Stomach smooth muscle (tissue), 2 donors: ENCODE measurements around the gene PTPRG.

Source experiments
- H3K27ac ChIP-seq: one replicate; pipeline ENCODE4 v1.7.0; 2013; ENCODE audit warnings: mild to moderate bottlenecking, low read length, inconsistent platforms
- H3K27me3 ChIP-seq, 2 donors: one replicate each; pipeline ENCODE4 v1.7.0; 2013; ENCODE audit warnings: low read length in 2 of 2; ENCODE audit not compliant: insufficient read depth in 2 of 2, control insufficient read depth in 1 of 2
- H3K36me3 ChIP-seq, 2 donors: one replicate each; pipeline ENCODE4 v1.7.0; 2013; ENCODE audit warnings: low read length in 2 of 2; ENCODE audit not compliant: control insufficient read depth in 2 of 2, insufficient read depth in 2 of 2
- H3K4me1 ChIP-seq: one replicate; pipeline ENCODE4 v1.7.0; 2013; ENCODE audit warnings: low read length; ENCODE audit not compliant: control insufficient read depth, insufficient read depth
- H3K4me3 ChIP-seq, 2 donors: one replicate each; pipeline ENCODE4 v1.7.0; 2013; ENCODE audit warnings: low read length in 2 of 2
- H3K9ac ChIP-seq, 2 donors: one replicate each; pipeline ENCODE4 v1.7.0; 2013; ENCODE audit warnings: low read length in 2 of 2, mild to moderate bottlenecking in 1 of 2
- H3K9me3 ChIP-seq, 2 donors: one replicate each; pipeline ENCODE4 v1.7.0; 2013; ENCODE audit warnings: low read length in 2 of 2; ENCODE audit not compliant: control insufficient read depth in 2 of 2
- donor health status: healthy.
- donor health status: Pancreatic carcinoma.

The PTPRG gene

DNA sequence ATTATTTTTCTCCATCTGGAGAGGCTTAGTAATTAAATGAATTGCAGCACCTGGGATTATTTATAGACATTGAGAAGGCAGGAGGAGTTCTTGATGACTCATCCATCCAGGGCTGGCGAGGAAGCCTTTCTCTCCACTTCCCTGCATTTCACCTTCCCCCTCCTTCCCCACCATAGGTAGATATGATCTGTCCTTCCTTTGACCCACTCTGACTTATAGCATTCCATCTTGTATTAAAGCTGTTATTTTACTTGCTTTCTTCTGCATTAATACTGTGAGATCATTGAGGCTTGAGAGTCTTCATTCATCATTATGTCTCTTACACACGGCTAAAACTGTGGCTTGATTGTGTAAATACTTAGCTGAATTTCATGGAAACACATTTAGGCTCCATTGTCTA lies 523.2 kb downstream of the PTPRG start:
- Histone ChIP-seq H3K27me3 (no peaks in the 10 kb centered on the region), H3K9ac (no peak overlapping the region), H3K4me3 (no peak overlapping the region), H3K27ac (no peak overlapping the region), H3K9me3 (no peaks in the 10 kb centered on the region), H3K4me1 (no peaks in the 10 kb centered on the region), H3K36me3 (no peaks in the 10 kb centered on the region)

DNA sequence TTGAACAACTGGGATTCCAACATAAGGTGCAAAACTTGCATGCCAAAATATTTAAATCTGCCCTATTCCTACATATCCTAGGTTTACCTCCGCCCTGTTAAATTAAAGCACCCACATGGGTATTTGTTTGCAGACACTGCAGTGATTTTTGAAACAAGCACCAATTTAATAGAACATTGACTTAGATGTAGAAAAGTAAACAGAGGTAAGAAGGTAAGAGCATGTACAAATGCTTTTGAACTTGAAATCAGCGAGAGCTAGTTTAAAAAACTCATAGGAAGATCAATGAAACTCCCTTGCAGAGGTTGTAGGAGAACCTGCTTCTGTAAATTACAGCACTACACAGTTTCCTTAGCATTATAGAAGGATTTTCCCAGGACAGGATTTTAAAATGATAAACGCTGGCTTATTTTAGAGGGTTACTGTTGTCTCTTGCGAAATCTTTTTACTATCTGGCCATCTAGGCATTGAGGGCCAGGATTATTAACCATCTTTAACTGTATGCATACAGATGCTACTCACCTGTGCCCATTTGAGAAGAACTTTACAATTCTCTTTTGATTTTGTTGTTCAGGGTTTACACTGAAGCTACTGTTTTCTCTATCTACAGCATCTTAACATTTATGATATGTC lies 527.2 kb downstream of the PTPRG start:
- H3K27me3 ChIP-seq: no peaks in the 10 kb centered on the region
- no peak overlapping the region for H3K9ac ChIP-seq
- H3K4me3 ChIP-seq: no peak overlapping the region
- H3K27ac ChIP-seq: no peak overlapping the region
- H3K9me3 ChIP-seq: no peaks in the 10 kb centered on the region
- H3K4me1 ChIP-seq: no peaks in the 10 kb centered on the region
- no peaks in the 10 kb centered on the region for H3K36me3 ChIP-seq

DNA sequence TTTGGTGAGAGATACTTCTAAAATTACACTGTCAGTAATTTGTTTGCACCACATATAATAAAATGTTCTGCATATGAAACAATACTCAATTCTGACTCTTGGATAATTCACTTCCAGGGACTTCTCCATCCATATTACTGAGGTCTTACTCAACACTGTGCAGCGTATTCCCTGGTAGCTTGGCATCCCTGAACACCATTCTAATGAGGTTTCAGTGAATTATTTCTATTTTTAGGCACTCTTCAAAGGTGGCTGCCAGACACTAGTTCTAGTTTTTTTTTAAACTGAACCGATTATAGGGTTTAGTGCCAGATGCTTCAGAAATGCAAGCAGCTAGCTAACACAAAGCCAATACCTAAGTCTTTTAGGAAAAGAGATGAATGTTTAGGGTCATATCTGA lies 528.7 kb downstream of the PTPRG start:
- Histone ChIP-seq H3K36me3 (no peaks in the 10 kb centered on the region), H3K4me3 (no peak overlapping the region), H3K27ac (no peak overlapping the region), H3K9me3 (no peaks in the 10 kb centered on the region), H3K4me1 (no peaks in the 10 kb centered on the region), H3K27me3 (no peaks in the 10 kb centered on the region), H3K9ac (no peak overlapping the region)

- Histone ChIP-seq H3K4me1 (no peaks in the 10 kb centered on the region), H3K9me3 (no peaks in the 10 kb centered on the region), H3K4me3 (no peak overlapping the region), H3K27ac (no peak overlapping the region), H3K27me3 (no peaks in the 10 kb centered on the region), H3K36me3 (no peaks in the 10 kb centered on the region), H3K9ac (no peak overlapping the region)
Observed at GRCh38 chr3:62090519-62090918, 529.1 kb downstream of the PTPRG start.

DNA sequence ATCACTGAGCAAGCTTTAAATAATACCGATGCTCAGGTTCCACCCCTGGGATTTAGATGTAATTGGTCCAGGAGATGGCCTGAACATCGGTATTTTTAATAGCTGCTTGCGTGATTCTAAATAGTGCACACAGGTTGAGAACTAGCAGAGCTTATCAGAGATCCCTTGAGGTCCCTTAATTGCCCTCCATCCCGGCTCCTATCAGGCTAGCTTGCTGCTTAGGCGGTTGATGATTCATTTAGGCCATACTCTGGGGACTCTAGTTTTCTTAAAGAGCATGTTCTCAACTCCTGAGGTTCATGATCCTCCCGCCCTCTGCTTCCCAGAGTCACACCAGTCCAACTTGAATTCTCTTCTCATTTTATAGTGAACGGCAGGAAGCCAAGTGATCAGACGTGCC lies 531.7 kb downstream of the PTPRG start:
- no peak overlapping the region for H3K9ac ChIP-seq
- no peaks in the 10 kb centered on the region for H3K9me3 ChIP-seq
- no peak overlapping the region for H3K27ac ChIP-seq
- no peaks in the 10 kb centered on the region for H3K4me1 ChIP-seq
- no peaks in the 10 kb centered on the region for H3K27me3 ChIP-seq
- H3K36me3 ChIP-seq: no peaks in the 10 kb centered on the region
- no peak overlapping the region for H3K4me3 ChIP-seq

GRCh38 chr3:62094461-62094860 lies 533.1 kb downstream of the PTPRG start:
- no peaks in the 10 kb centered on the region for H3K9me3 ChIP-seq
- no peaks in the 10 kb centered on the region for H3K27me3 ChIP-seq
- no peak overlapping the region for H3K27ac ChIP-seq
- H3K4me1 ChIP-seq: no peaks in the 10 kb centered on the region
- no peak overlapping the region for H3K4me3 ChIP-seq
- no peaks in the 10 kb centered on the region for H3K36me3 ChIP-seq
- H3K9ac ChIP-seq: no peak overlapping the region

- H3K27ac ChIP-seq: no peak overlapping the region
- no peaks in the 10 kb centered on the region for H3K27me3 ChIP-seq
- H3K9me3 ChIP-seq: no peaks in the 10 kb centered on the region
- no peak overlapping the region for H3K9ac ChIP-seq
- H3K4me1 ChIP-seq: no peaks in the 10 kb centered on the region
- no peaks in the 10 kb centered on the region for H3K36me3 ChIP-seq
- no peak overlapping the region for H3K4me3 ChIP-seq
Observed at GRCh38 chr3:62095080-62095479, 533.7 kb downstream of the PTPRG start.

- Histone ChIP-seq H3K9ac (no peak overlapping the region), H3K27ac (no peak overlapping the region), H3K36me3 (no peaks in the 10 kb centered on the region), H3K4me3 (no peak overlapping the region), H3K27me3 (no peaks in the 10 kb centered on the region), H3K9me3 (no peaks in the 10 kb centered on the region), H3K4me1 (no peaks in the 10 kb centered on the region)
Observed at GRCh38 chr3:62095756-62096155, 534.4 kb downstream of the PTPRG start.

GRCh38 chr3:62096521-62096920 lies 535.1 kb downstream of the PTPRG start:
- Histone ChIP-seq H3K27ac (no peak overlapping the region), H3K9ac (no peak overlapping the region), H3K27me3 (no peaks in the 10 kb centered on the region), H3K9me3 (no peaks in the 10 kb centered on the region), H3K4me1 (no peaks in the 10 kb centered on the region), H3K4me3 (no peak overlapping the region), H3K36me3 (no peaks in the 10 kb centered on the region)

DNA sequence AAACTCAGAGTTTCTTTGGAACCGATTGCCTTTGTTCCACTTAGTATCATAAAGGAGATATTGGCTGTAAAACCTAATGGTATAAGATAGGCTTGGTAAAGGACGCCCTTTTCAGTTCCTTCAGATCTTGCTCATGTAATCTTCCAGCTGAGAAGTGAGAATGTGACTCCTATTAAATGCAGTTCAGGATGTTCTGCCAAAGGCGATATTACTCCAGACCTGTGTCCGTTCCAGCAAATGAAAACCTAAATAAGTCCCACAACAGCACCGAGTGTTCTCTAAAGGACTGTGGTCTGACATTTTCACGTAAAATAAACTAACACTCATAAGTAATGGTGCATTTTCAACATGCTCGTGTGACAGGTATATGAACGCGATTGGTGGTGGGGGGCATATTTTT lies 535.8 kb downstream of the PTPRG start:
- H3K4me3 ChIP-seq: no peak overlapping the region
- no peaks in the 10 kb centered on the region for H3K27me3 ChIP-seq
- no peaks in the 10 kb centered on the region for H3K9me3 ChIP-seq
- no peaks in the 10 kb centered on the region for H3K4me1 ChIP-seq
- H3K9ac ChIP-seq: no peak overlapping the region
- H3K36me3 ChIP-seq: no peaks in the 10 kb centered on the region
- H3K27ac ChIP-seq: no peak overlapping the region

- Histone ChIP-seq H3K27ac (no peak overlapping the region), H3K27me3 (no peaks in the 10 kb centered on the region), H3K9ac (no peak overlapping the region), H3K36me3 (no peaks in the 10 kb centered on the region), H3K4me1 (no peaks in the 10 kb centered on the region), H3K9me3 (no peaks in the 10 kb centered on the region), H3K4me3 (no peak overlapping the region)
Observed at GRCh38 chr3:62098646-62099365, 537.4 kb downstream of the PTPRG start.
